DOHH2 (cell line): ENCODE data around the gene ME3.

Source experiments
- H3F3A ChIP-seq: fragments of 200-600 bp; sonication (generic), shearing (Covaris generic); 2 replicates; pipeline ENCODE4 v1.6.0; 2016; ENCODE audit warnings: antibody characterized with exemption, mild to moderate bottlenecking; ENCODE audit not compliant: control insufficient read depth, insufficient read depth
- H3K27ac ChIP-seq: fragments of 200-600 bp; sonication (generic); 2 replicates; pipeline ENCODE4 v1.5.1; 2014; ENCODE audit warnings: low read depth, mild to moderate bottlenecking, low read length, moderate library complexity
- H3K27me3 ChIP-seq: fragments of 200-600 bp; sonication (generic); 2 replicates; pipeline ENCODE4 v1.6.1; 2014; ENCODE audit warnings: mild to moderate bottlenecking, low read length, mixed read lengths; ENCODE audit not compliant: control insufficient read depth
- H3K36me3 ChIP-seq: fragments of 200-600 bp; sonication (generic); 2 replicates; pipeline ENCODE4 v1.6.1; 2014; ENCODE audit warnings: mild to moderate bottlenecking, low read length, moderate library complexity, mixed read lengths; ENCODE audit not compliant: control insufficient read depth
- H3K4me1 ChIP-seq: fragments of 200-600 bp; sonication (generic); 2 replicates; pipeline ENCODE4 v1.6.1; 2014; ENCODE audit warnings: mild to moderate bottlenecking, low read length, mixed read lengths; ENCODE audit not compliant: control insufficient read depth
- H3K4me2 ChIP-seq: fragments of 200-600 bp; sonication (generic); 2 replicates; pipeline ENCODE4 v1.6.0; 2014; ENCODE audit warnings: mild to moderate bottlenecking, low read length, moderate library complexity
- H3K4me3 ChIP-seq: fragments of 200-600 bp; sonication (generic); 2 replicates; pipeline ENCODE4 v1.5.1; 2014; ENCODE audit warnings: mild to moderate bottlenecking, low read length, mixed read lengths
- H3K79me2 ChIP-seq: fragments of 200-600 bp; sonication (generic); 2 replicates; pipeline ENCODE4 v1.6.1; 2014; ENCODE audit warnings: mild to moderate bottlenecking, low read length, mixed read lengths; ENCODE audit not compliant: control insufficient read depth
- H3K9me2 ChIP-seq: fragments of 200-600 bp; sonication (generic); replicated peaks from 2 replicates; pipeline ENCODE4 v1.6.1; 2014; ENCODE audit warnings: mild to moderate bottlenecking, low read length, mixed read lengths; ENCODE audit not compliant: control insufficient read depth
- H3K9me3 ChIP-seq: fragments of 200-600 bp; sonication (generic); 2 replicates; pipeline ENCODE4 v1.6.1; 2014; ENCODE audit warnings: antibody characterized with exemption, low read length, mixed read lengths; ENCODE audit not compliant: control insufficient read depth, insufficient read depth
- H4K20me1 ChIP-seq: fragments of 200-600 bp; sonication (generic); 2 replicates; pipeline ENCODE4 v1.6.0; 2014; ENCODE audit warnings: low read depth, mild to moderate bottlenecking, antibody characterized with exemption, low read length, moderate library complexity; ENCODE audit not compliant: control insufficient read depth, insufficient read depth
- EZH2phosphoT487 ChIP-seq: fragments of 200-600 bp; sonication (generic); IDR thresholded peaks from 2 replicates; pipeline ENCODE4 v1.6.1; 2017; ENCODE audit warnings: borderline replicate concordance, mild to moderate bottlenecking, antibody characterized with exemption, low read length, moderate library complexity, mixed read lengths
- TF ChIP-seq, protein P1 (sequence below): fragments of 200-600 bp; sonication (generic); IDR thresholded peaks from one replicate; pipeline ENCODE4 v1.5.1; 2014; ENCODE audit warnings: antibody characterized with exemption, mild to moderate bottlenecking, low read depth, low read length; ENCODE audit not compliant: poor library complexity, severe bottlenecking

Gene ME3

DNA sequence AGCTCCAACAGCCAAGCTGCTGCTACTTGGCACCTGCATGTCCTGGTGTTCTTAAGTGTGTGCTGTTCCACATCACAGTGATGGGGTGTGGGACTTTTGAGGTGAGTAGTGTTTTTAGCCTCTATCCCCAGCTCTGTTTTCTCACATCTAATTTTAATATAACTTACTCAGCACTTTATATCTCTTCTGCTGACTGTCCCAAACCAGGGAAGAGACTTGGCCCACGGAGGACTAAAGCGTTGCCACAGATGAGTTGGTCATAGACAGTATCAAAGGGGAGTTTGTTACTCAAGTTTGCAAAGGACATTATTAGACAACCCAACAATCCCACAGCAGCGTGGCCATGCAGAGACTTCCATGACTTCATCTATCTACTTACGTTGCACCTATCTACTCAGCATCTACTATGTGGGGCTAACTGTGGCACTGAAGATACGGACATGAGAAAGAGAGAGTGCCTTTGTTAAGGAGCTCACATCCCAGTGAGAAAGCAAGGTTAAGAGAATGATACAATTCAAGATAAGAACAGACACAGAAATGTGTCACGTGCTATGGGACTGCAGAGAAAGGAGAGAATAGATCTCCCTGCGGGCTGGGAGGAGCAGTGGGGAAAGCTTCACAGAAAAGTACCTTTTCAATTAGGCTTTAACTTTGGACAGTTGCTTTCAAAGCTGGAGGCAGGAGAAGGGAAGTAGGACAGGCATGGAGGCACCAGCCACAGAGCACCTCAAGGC is 82.4 kb downstream of the ME3 start:
- Histone ChIP-seq H3K36me3 (no peaks in the 10 kb centered on the region), H3K27me3 (no peaks in the 10 kb centered on the region), H3K4me2 (no peak overlapping the region), H3K9me2 (no peaks in the 10 kb centered on the region), H3K4me3 (no peak overlapping the region), H3K4me1 (no peaks in the 10 kb centered on the region), H4K20me1 (no peaks in the 10 kb centered on the region), H3K27ac (no peak overlapping the region), H3F3A (no peaks in the 10 kb centered on the region), H3K9me3 (no peaks in the 10 kb centered on the region), H3K79me2 (no peaks in the 10 kb centered on the region)
- TF ChIP-seq, protein P1, sequence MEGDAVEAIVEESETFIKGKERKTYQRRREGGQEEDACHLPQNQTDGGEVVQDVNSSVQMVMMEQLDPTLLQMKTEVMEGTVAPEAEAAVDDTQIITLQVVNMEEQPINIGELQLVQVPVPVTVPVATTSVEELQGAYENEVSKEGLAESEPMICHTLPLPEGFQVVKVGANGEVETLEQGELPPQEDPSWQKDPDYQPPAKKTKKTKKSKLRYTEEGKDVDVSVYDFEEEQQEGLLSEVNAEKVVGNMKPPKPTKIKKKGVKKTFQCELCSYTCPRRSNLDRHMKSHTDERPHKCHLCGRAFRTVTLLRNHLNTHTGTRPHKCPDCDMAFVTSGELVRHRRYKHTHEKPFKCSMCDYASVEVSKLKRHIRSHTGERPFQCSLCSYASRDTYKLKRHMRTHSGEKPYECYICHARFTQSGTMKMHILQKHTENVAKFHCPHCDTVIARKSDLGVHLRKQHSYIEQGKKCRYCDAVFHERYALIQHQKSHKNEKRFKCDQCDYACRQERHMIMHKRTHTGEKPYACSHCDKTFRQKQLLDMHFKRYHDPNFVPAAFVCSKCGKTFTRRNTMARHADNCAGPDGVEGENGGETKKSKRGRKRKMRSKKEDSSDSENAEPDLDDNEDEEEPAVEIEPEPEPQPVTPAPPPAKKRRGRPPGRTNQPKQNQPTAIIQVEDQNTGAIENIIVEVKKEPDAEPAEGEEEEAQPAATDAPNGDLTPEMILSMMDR = no peak
- TF ChIP-seq EZH2phosphoT487 = no peak

DNA sequence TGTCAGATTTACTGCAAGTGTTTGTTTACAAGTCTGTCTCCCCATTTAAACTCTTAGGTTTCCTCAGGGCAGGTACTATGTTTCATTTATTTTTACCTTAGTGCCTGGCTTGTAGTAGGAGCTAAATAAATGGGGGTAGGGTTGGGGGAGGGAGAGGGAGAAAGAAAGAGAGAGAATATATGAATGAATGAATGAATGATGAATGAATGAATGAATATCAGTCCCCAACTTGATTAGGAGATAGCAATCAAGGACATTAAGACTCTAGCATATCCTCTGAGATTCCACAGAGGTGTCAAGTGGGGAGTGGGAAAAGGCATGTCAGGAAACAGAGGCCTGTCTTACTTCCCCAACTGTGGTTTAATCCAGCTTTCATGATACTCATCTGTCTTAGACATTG is 83.2 kb downstream of the ME3 start:
- no peaks in the 10 kb centered on the region for H3K79me2 ChIP-seq
- H3K27me3 ChIP-seq = no peaks in the 10 kb centered on the region
- no peaks in the 10 kb centered on the region for H3K9me3 ChIP-seq
- no peaks in the 10 kb centered on the region for H3K36me3 ChIP-seq
- H3K9me2 ChIP-seq = no peaks in the 10 kb centered on the region
- TF ChIP-seq EZH2phosphoT487 = no peak
- TF ChIP-seq, protein P1 = no peak
- no peak overlapping the region for H3K4me2 ChIP-seq
- no peaks in the 10 kb centered on the region for H3F3A ChIP-seq
- H3K27ac ChIP-seq = no peak overlapping the region
- no peaks in the 10 kb centered on the region for H3K4me1 ChIP-seq
- H3K4me3 ChIP-seq = no peak overlapping the region
- no peaks in the 10 kb centered on the region for H4K20me1 ChIP-seq

DNA sequence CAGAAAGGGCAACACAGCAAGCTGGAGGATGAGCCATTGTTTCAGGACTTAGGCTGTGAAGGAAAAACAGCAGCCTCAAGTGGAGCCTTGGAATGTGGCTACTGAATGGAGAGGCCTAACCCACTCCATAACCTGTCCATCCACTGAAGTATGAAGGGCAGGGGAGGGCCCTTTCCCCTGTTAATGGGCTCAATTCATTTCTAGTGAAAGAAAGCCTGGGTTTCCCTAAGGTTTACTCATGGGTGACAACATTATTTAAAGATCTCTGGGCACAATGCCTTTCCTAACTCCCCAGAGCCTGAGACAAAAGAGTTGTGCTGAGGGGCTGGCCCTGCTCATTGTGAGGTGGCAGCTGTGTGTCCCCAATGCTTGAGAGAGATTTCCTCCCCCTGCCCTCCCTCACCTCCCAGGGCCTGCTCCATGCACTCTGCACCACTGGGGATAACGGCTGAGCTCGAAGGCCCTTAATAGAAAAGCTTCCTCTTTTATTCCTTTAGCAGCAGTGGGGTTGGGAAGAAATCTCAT is 83.8 kb downstream of the ME3 start:
- Histone ChIP-seq H3K27ac (no peak overlapping the region), H3K4me3 (no peak overlapping the region), H3K79me2 (no peaks in the 10 kb centered on the region), H3K4me2 (no peak overlapping the region), H3K4me1 (no peaks in the 10 kb centered on the region), H3F3A (no peaks in the 10 kb centered on the region), H3K9me3 (no peaks in the 10 kb centered on the region), H3K9me2 (no peaks in the 10 kb centered on the region), H3K27me3 (no peaks in the 10 kb centered on the region), H4K20me1 (no peaks in the 10 kb centered on the region), H3K36me3 (no peaks in the 10 kb centered on the region)
- TF ChIP-seq, protein P1 = no peak
- TF ChIP-seq EZH2phosphoT487 = no peak
